Ovary (tissue), 3 donors: ENCODE results near the gene TBC1D24.

Source experiments
- CTCF ChIP-seq, 3 donors: fragments of 450-650 bp in 2 of 3; fragments of 200-600 bp in 1 of 3; IDR thresholded peaks; one replicate each; pipeline versions ENCODE4 v1.5.1 to v1.8.0; 2016 to 2022; ENCODE audit warnings: antibody characterized with exemption in 3 of 3, mild to moderate bottlenecking in 1 of 3
- POLR2A ChIP-seq: fragments of 450-650 bp; IDR thresholded peaks from one replicate; pipeline ENCODE4 v1.6.1; 2017; ENCODE audit warnings: antibody characterized with exemption, mild to moderate bottlenecking, moderate library complexity
- donor health status: DM: no; HTN: no; CAD: no.

DNA sequence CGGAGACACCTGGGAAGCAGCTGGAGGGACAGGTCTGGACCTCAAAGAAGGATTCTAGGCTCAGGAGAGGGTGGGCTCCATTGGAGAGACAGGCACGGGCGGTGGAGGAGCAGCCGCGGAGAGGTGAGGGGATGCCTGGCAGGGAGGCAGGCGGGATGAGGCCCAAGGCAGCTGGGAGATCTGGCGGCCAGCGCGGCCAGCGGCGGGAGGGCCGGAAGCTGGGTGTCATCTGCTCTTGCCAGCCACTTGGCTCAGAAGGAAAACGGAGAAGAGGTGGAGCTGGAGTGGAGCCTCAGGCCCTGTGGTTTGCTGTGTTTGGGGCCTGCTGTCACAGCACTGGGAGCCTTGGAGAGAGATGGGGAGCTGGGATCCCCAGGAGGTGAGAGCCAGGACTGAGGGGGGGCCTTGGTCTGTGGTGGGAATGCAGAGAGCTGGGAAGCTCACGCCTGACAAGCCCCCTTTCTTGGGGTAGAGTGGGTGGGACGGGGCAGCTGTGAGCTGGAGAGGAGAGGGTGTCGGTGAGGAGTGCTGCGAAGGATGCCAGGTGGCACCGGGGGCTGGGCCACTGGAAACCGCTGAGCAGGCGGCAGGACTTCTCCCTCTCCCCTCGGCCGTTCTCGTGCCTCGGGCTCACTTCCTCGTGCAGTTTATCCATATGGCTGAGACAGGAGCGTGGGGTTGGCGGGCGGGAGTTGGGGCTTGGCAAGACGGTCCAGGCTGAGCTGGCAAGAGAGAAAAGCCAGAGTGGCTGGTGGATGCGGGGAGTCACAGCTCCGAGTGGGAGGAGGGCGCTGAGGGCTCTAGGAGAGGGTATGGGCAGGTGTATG, 8.0 kb downstream of the TBC1D24 start:
- no peak for TF ChIP-seq CTCF (IDR thresholded peaks at IDR 0.05)
- no peak for TF ChIP-seq POLR2A
